LNCAP (cell line): Measurements from ENCODE around the gene KAT8.

Experiments used
- TF ChIP-seq, protein P1 (sequence below): fragments of 450-650 bp; IDR thresholded peaks from 2 replicates; pipeline ENCODE4 v1.5.1; 2017; ENCODE audit warnings: mild to moderate bottlenecking

KAT8 gene

DNA sequence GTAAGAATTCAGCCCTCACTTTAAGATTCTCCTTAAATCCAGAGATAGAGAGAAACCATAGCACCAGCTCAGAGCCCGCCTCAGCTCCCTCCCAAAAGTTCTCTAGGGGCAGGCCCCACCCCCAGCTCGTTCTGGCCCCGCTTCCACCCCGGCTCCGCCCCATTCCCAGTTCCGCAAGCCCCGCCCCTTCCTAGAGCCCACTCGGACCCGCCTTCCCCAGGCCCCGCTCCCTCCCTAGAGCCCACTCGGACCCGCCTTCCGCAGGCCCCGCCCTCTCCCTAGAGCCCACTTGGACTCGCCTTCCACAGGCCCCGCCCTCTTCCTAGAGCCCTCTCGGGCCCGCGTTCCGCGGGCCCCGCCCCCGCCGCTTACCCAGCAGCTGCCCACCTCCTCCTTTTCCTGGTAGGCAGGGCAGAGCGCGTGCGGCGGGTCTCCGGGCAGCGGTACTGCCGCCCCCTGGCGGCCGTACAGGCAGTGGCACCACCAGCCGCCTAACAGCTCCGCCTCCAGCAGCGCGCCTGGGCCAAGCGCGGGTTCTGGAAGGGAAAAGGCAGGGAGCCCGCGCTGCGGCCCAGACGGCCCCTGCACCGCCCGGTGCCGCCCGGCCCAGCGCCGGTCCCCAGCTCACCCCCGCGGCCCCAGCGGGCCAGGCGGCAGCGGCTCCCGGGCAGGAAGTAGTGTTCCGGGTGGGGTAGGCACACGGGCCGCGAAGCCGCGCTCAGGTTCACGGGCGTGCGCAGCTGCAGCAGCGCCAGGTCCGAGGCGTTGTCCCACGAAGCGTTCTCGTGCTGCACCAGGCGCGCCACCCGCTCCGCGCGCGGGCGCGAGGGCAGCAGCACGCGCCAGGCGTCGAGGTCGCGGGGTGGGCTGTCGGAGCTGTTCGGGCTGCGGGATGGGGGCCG, 24.9 kb downstream of the KAT8 start:
- TF ChIP-seq, protein P1, sequence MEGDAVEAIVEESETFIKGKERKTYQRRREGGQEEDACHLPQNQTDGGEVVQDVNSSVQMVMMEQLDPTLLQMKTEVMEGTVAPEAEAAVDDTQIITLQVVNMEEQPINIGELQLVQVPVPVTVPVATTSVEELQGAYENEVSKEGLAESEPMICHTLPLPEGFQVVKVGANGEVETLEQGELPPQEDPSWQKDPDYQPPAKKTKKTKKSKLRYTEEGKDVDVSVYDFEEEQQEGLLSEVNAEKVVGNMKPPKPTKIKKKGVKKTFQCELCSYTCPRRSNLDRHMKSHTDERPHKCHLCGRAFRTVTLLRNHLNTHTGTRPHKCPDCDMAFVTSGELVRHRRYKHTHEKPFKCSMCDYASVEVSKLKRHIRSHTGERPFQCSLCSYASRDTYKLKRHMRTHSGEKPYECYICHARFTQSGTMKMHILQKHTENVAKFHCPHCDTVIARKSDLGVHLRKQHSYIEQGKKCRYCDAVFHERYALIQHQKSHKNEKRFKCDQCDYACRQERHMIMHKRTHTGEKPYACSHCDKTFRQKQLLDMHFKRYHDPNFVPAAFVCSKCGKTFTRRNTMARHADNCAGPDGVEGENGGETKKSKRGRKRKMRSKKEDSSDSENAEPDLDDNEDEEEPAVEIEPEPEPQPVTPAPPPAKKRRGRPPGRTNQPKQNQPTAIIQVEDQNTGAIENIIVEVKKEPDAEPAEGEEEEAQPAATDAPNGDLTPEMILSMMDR = peak; percentile 96

DNA sequence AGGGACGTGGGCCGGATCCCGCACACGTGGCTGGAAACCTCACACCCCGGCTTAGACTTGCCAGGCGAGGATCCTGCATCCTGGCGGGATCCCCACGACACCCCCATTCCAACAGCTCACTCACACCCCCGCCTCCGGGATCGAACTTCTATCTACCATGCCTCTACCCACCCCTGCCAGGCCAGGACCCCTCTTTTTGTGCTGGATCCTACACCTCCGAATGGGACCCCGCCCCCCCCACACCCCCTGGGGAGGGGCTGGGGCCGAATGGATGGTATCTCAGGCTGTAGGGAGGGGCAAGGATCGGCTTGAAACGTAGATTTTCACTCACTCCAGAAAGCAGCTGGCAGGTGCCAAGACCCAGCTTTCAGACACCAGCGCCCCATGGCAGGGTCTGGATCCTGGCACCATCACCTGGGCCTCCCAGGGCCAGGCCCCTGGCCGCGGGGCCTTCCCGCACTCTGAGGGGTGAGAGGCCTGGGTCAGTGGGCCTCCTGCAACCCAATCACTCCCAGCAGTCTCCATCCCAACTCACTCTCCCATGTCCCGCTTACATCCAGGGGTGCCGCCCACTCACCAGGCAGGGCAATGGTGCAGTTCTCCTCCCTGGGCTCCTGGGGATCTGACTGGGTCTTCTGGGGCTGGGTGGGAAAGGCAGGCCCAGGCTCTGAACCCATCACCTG, 25.7 kb downstream of the KAT8 start:
- TF ChIP-seq, protein P1 = no peak

DNA sequence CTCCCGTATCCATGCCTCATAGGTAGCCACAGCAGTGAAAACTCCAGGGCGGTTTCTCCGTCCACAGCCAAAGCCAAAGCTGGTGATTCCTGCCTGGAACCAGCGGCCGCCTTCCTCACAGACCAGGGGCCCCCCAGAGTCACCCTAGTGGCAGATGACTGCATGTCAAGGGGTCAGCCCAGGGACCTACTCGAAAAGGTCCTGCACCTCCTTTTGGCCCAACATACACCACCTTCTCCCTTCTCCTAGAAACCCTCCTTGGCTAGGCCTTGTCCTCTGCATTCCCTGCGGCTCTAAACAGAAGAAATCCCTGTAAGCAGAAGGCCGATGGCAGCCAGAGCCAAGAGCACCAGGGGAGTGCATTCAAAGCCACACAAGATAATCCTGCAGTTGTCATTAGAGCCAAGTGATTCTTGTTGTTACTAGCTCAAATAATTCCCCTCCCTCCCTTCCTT, 26.3 kb downstream of the KAT8 start:
- TF ChIP-seq, protein P1 = no peak

DNA sequence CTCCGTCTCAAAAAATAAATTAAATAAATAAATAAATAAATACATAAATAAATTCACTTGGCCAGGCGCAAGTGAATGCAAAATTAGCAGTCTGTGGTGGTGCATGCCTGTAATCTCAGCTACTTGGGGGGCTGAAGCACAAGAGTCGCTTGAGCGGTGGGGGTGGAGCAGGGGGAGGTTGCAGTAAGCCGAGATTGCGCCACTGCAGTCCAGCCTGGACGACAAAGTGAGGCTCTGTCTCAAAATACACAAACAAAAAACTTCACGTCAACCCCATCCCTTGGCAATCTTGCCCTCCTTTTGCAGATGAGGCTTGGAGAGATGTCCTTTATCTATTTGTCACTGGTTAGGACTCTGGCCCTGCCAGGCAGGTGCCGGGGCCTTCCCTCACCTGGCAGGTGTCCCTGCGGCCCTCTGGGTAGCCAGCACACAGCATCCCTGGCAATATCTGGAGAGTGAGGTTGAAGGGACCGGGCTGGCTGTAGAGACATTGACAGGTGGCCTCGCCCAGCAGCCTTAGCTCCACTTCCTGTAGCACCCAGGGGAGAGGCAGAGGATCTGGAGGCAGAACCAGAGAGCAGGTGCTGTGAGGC, 28.0 kb downstream of the KAT8 start:
- TF ChIP-seq, protein P1 = no peak

DNA sequence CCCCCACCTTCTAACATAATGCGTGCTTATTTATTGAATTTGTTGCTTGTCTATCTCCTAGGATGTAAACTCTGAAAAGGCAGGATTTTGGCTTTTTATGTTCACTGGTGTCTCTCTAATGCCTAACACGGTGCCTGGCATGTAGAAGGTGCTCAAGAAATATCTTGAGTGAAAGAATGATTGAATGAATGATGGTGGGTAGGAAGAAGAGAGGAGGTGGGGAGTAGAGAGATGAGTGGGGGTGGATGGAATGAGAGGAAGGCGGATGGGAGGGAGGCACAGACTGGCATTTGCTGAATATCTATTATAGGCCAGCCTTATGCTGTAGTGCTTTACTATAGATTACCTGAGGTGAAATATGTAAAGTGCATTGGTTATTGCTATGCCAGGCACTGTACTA, 30.1 kb downstream of the KAT8 start:
- TF ChIP-seq, protein P1 = no peak

DNA sequence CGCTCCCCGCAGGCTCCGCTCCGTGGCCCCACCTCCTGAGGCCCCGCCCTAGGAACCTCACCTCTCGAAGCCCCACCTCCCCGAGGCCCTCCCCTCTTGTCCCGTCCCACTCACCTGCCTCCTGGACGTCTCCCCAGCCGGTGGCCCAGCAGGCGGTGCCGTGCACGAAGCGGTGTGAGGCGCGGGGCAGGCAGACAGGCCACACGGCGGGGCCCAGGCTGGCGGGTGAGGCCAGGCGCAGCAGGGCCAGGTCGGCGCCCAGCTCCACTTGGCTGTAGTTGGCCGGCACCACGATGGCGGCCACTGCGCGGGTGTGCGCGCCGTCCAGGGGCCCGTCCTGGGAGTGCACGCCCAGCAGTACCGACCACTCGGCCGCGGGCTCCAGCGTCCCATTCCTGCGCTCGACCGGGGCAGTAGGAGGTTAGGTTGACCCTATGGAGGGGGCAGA, 30.8 kb downstream of the KAT8 start:
- TF ChIP-seq, protein P1 = no peak

DNA sequence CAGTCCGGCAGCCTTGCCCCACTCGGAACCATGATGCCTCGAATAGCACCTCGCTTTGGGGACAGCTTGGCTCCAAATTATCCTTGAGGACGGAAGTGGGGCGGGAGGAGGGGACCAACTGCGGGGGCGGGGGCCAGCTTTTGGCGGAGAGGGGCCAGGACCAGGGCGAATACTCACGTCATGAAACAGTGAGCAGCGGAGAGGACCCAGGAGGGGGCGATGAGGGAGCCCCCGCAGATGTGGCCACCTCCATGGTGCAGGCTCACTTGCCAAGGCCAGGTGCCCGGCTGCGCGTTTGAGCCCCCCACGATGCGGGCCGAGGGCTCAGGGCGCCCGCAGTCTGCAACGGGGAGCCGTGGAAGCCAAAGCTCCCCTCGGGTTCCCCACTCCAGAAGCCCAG, 31.4 kb downstream of the KAT8 start:
- TF ChIP-seq, protein P1 = no peak
